ENCODE data around the gene BRCA2. TPM values are rescaled to one million over a fixed set of nuclear protein-coding genes. Genes with fewer than 3 reads are reported as not detected.

The BRCA2 gene
- total RNA-seq, 1 experiment from 2014 or later: 21.6 TPM

Other genes with a start within 250 kb of the BRCA2 start
- 0.25 to 0.48 TPM (median 0.33 TPM) in 3 replicates for gene ZAR1L, start 145 bp upstream of the BRCA2 start, total RNA-seq (2021)
- gene N4BP2L1, start 112.6 kb downstream of the BRCA2 start, total RNA-seq (2021): 3.8 to 5.3 TPM (median 3.8 TPM) in 3 replicates
- 68.9 to 78.3 TPM (median 72.9 TPM) in 3 replicates for gene N4BP2L2, start 223.3 kb downstream of the BRCA2 start, total RNA-seq (2021)

All from WTC11 (cell line).